ENCODE data around the gene DYNC1I2. TPM values are rescaled to one million over a fixed set of nuclear protein-coding genes. Genes with fewer than 3 reads are reported as not detected.

Gene DYNC1I2
- total RNA-seq, 4 donors from 2014 or later, result 99.6 to 116 (median 113) TPM

DNA sequence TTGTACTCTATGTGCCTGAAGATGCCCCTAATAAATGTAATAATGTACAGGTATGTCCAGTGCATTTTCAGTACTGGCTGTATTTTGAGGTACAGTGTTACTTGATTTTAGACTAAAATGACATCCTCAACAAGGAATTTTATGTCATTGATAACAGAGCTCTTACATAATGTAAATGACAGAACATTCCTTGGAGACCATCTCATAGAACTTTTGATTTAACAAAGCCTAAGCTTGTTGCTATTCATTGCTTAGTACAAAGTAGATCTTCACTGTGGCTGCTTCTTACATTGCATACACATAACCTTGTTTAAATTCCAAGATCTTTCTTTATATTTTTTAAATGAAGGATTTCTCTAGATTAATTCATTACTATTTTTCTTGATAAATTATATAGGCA, 24.1 kb downstream of the DYNC1I2 start:
- no peak overlapping the region for H3K4me3 ChIP-seq
- H3K27me3 ChIP-seq, result no peaks in the 10 kb centered on the region
- H3K27ac ChIP-seq, result no peak overlapping the region
- DNase-seq (ENCODE audit: low spot score in 2 of 2), result no peak
- H3K4me1 ChIP-seq, result peaks cover 0 to 15% (median 0%) of the 10 kb centered on the region in 4 donors
- H3K36me3 ChIP-seq, result peaks cover 0 to 16% (median 3%) of the 10 kb centered on the region in 3 donors
- H3K9me3 ChIP-seq, result no peaks in the 10 kb centered on the region
- TF ChIP-seq POLR2A (IDR thresholded peaks at IDR 0.05) (no peak), EP300 (IDR thresholded peaks at IDR 0.05) (no peak)
- TF ChIP-seq, protein P1, sequence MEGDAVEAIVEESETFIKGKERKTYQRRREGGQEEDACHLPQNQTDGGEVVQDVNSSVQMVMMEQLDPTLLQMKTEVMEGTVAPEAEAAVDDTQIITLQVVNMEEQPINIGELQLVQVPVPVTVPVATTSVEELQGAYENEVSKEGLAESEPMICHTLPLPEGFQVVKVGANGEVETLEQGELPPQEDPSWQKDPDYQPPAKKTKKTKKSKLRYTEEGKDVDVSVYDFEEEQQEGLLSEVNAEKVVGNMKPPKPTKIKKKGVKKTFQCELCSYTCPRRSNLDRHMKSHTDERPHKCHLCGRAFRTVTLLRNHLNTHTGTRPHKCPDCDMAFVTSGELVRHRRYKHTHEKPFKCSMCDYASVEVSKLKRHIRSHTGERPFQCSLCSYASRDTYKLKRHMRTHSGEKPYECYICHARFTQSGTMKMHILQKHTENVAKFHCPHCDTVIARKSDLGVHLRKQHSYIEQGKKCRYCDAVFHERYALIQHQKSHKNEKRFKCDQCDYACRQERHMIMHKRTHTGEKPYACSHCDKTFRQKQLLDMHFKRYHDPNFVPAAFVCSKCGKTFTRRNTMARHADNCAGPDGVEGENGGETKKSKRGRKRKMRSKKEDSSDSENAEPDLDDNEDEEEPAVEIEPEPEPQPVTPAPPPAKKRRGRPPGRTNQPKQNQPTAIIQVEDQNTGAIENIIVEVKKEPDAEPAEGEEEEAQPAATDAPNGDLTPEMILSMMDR (IDR thresholded peaks at IDR 0.05), result no peak

DNA sequence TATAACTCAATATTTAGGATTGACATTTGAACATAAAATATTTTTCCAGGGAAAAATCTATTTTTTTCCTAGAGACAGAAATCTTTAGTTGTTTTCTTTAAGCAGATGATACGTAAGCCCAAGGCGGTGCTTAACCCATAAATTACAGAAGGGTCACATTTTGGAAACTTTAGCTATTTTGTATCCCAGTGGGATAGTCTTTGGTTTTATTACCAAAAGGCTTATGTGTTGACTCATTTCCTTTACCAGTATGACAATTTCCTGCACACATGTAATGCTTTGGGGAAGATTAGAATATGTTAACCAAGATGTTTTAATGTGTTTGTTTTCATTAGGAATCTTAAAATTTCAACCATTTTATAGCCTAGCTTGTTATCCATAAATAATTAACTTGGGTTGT, 24.8 kb downstream of the DYNC1I2 start:
- 42 to 46% methylated on average over 2 of the region's 2 CpGs for WGBS, 2 donors
- Histone ChIP-seq H3K4me1 (peaks cover 0 to 13% (median 0%) of the 10 kb centered on the region in 4 donors), H3K27ac (no peak overlapping the region), H3K4me3 (no peak overlapping the region), H3K27me3 (no peaks in the 10 kb centered on the region), H3K36me3 (peaks cover 0 to 23% (median 3%) of the 10 kb centered on the region in 3 donors), H3K9me3 (no peaks in the 10 kb centered on the region)
- TF ChIP-seq POLR2A (IDR thresholded peaks at IDR 0.05) (no peak), EP300 (IDR thresholded peaks at IDR 0.05) (no peak)
- TF ChIP-seq, protein P1 (IDR thresholded peaks at IDR 0.05), result no peak
- no peak for DNase-seq (ENCODE audit: low spot score in 2 of 2)

DNA sequence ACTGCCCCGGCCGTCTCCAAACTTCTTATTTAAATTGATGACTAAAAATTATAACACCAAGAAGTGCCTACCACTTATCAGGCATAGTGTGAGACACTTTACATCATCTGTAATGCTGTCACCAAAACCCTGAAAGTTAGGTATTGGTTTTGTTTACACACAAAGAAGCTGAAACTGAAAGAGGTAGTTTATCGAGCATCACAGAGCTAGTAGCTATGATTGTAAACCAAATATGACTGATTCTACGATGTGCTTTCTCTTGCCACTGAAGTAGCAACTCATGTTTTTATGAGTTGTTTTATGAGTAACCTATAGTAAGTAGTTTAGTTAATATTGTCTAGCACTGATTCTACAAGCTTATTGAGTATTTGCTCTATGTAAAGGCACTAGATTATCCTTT, 31.5 kb downstream of the DYNC1I2 start:
- TF ChIP-seq EP300 (IDR thresholded peaks at IDR 0.05) (no peak), POLR2A (IDR thresholded peaks at IDR 0.05) (no peak)
- TF ChIP-seq, protein P1 (IDR thresholded peaks at IDR 0.05), result no peak
- peaks cover 0 to 50% (median 0%) of the 10 kb centered on the region in 3 donors for H3K36me3 ChIP-seq
- H3K4me1 ChIP-seq, result peaks cover 0 to 7% (median 0%) of the 10 kb centered on the region in 4 donors
- 95 to 97% methylated on average over 4 of the region's 4 CpGs for WGBS, 2 donors
- DNase-seq (ENCODE audit: low spot score in 2 of 2), result no peak
- H3K27ac ChIP-seq, result no peak overlapping the region
- no peaks in the 10 kb centered on the region for H3K27me3 ChIP-seq
- no peak overlapping the region for H3K4me3 ChIP-seq
- H3K9me3 ChIP-seq, result no peaks in the 10 kb centered on the region

DNA sequence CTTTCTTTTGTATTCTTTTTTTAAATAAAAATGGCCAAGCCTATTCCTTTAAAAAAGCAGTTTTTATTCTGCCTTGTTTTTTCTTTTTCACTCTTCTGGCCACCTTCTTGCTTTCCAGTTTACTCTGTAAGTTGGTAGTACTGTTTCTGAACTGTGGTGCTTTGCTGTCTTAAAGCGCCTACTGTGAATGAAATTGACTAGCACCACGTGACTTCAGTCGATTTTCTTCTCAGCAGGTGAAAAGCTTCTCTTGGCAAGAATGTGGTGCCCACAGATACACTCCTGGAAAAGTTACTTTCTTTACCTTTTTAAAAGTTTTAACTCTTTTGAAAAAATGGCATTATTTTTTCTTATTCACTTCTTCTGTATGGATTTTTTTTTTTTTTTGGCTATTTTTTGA, 32.4 kb downstream of the DYNC1I2 start:
- peaks cover 0 to 57% (median 0%) of the 10 kb centered on the region in 3 donors for H3K36me3 ChIP-seq
- TF ChIP-seq, protein P1 (IDR thresholded peaks at IDR 0.05), result no peak
- TF ChIP-seq EP300 (IDR thresholded peaks at IDR 0.05), result no peak
- TF ChIP-seq POLR2A (IDR thresholded peaks at IDR 0.05), result no peak
- WGBS, 2 donors, result 90 to 94% methylated on average over 3 of the region's 3 CpGs
- no peak overlapping the region for H3K4me3 ChIP-seq
- no peaks in the 10 kb centered on the region for H3K9me3 ChIP-seq
- no peak overlapping the region for H3K27ac ChIP-seq
- no peaks in the 10 kb centered on the region for H3K27me3 ChIP-seq
- DNase-seq (ENCODE audit: low spot score in 2 of 2), result no peak
- H3K4me1 ChIP-seq, result peaks cover 0 to 17% (median 0%) of the 10 kb centered on the region in 4 donors

DNA sequence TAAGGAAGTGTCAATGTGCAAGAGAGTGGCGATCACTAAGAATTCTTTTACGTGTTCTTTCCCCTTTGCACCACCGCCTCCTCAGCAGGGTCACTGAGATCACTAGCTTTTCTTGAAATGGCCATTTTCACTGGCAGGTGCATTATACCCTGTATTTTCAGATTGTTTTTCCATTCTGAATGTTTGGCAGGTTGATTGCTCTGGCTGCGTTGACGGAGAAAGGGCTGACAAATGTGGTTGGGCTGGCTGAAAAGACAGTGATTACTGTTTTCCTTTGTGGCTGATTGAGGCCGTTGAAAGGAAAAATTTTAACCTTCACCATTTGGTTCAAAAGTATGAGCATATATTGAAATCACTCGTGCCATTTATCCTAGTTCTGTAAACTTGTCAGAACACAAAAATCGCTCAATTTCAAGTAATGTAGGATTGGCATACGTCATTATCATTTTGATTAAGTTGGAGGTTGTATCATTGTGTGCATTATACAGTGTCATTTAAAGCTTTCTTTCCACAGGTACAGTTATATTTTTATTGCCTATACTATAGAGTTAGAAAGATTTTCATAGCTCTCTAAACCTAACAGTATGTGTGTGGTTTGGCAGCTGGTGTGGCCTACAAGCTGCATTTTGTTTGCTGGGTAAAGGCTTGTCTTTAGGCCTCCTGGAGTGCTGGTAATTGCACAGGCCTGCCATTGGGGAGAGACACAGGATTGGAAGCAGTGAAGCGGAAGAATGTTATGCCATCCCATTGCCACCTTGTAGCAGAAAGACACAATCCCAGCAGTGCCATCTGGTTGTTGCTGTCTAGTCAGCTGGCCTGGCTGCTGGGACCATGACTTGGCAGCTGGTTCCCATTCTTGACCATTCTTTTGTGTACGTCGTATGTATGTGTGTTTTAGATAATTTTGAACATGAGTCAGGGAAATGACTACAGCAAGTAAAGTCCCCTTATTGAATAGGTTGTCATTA, 36.7 kb downstream of the DYNC1I2 start:
- TF ChIP-seq EP300 (IDR thresholded peaks at IDR 0.05) (no peak), POLR2A (IDR thresholded peaks at IDR 0.05) (no peak)
- TF ChIP-seq, protein P1 (IDR thresholded peaks at IDR 0.05), result no peak
- Histone ChIP-seq H3K4me1 (peaks cover 0 to 17% (median 0%) of the 10 kb centered on the region in 4 donors), H3K27me3 (no peaks in the 10 kb centered on the region), H3K9me3 (no peaks in the 10 kb centered on the region), H3K36me3 (peaks cover 0 to 44% (median 0%) of the 10 kb centered on the region in 3 donors), H3K27ac (no peak overlapping the region), H3K4me3 (no peak overlapping the region)
- DNase-seq (ENCODE audit: low spot score in 2 of 2), result no peak
- 58 to 61% methylated on average over 12 of the region's 12 CpGs for WGBS, 2 donors

Data from tibial nerve (tissue), 4 donors.